ENCODE data around the gene PARM1. TPM values are rescaled to one million over a fixed set of nuclear protein-coding genes. Genes with fewer than 3 reads are reported as not detected.

The PARM1 gene
- total and polyA plus RNA-seq, 8 donors: 29.4 to 140 (median 54.4) TPM

DNA sequence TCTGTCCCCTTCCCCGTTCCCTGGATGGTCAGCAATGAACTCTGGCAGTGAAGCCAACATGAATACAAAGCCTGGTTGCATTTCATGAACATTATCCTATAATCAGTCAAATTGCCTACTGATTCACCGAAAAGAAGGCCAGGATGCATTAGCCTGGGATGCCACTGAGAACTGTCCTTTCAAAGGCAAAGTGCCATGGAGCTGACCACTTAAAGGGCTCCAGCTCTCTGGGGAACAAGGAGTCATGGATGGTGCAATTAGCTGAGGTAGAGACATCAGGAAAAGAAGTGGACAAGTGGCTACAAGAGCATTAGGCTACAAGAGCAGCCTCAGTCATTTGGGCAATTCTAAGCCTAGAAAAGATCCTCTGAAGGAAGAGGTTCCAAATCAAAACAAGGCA, 69.0 kb downstream of the PARM1 start:
- H3K4me1 ChIP-seq: no peaks in the 10 kb centered on the region
- H3K9me3 ChIP-seq: no peaks in the 10 kb centered on the region
- no peak for ATAC-seq
- no peaks in the 10 kb centered on the region for H3K36me3 ChIP-seq
- TF ChIP-seq CTCF (IDR thresholded peaks at IDR 0.05): no peak
- DNase-seq: no peak
- H3K27ac ChIP-seq: no peak overlapping the region
- intact Hi-C loops (cut with DNase I): no loop called here
- H3K4me3 ChIP-seq: no peak overlapping the region
- H3K27me3 ChIP-seq: no peaks in the 10 kb centered on the region

DNA sequence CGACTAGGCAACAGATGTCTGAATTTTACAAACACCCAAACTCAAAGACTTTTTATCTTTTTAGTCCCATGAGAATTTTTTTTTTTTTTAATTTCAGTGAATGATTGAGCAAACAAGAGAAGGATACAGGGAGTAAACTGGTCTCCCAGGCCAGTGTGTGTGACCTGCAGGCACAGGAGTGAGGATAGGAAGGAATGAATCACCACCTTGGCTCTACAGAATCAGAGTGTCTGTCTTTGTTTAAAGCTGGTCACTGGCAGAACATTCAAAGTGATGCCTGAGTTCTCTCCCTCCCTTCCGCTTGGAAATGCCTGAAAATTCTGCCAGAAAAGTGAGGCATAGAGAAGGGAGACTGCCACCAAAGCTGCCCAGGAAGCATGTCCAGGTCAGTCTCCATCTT, 69.5 kb downstream of the PARM1 start:
- H3K4me1 ChIP-seq: no peaks in the 10 kb centered on the region
- peaks cover 0 to 2% of the 10 kb centered on the region in 2 donors for H3K9me3 ChIP-seq
- DNase-seq (no peak), ATAC-seq (peak; percentile 16)
- no peak overlapping the region for H3K27ac ChIP-seq
- no peak for TF ChIP-seq CTCF (IDR thresholded peaks at IDR 0.05)
- no peak overlapping the region for H3K4me3 ChIP-seq
- intact Hi-C loops (cut with DNase I): no loop called here
- H3K36me3 ChIP-seq: no peaks in the 10 kb centered on the region
- H3K27me3 ChIP-seq: no peaks in the 10 kb centered on the region

DNA sequence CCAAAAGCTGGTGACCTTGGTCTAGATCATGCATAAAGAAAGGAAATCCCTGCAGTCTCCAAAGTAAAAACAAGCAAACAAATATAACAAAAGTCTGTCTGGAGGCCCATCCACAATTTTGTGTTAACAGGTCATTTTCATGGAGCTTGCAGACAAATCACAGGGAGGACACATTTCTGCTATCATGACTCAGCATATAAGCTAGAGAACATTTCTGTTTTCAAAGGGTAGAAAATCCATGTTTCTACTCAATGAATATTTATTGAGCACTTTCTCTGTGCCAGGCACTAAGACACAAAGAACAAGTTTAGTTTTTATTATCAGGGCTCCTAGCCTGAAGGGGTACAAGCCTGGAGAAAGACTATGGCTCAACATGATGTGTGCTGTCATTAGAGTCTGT, 71.1 kb downstream of the PARM1 start:
- Histone ChIP-seq H3K4me3 (no peak overlapping the region), H3K4me1 (no peaks in the 10 kb centered on the region), H3K36me3 (no peaks in the 10 kb centered on the region), H3K9me3 (peaks cover 0 to 13% of the 10 kb centered on the region in 2 donors), H3K27ac (no peak overlapping the region), H3K27me3 (no peaks in the 10 kb centered on the region)
- intact Hi-C loops (cut with DNase I): no loop called here
- no peak for TF ChIP-seq CTCF (IDR thresholded peaks at IDR 0.05)
- DNase-seq (no peak), ATAC-seq (no peak)

DNA sequence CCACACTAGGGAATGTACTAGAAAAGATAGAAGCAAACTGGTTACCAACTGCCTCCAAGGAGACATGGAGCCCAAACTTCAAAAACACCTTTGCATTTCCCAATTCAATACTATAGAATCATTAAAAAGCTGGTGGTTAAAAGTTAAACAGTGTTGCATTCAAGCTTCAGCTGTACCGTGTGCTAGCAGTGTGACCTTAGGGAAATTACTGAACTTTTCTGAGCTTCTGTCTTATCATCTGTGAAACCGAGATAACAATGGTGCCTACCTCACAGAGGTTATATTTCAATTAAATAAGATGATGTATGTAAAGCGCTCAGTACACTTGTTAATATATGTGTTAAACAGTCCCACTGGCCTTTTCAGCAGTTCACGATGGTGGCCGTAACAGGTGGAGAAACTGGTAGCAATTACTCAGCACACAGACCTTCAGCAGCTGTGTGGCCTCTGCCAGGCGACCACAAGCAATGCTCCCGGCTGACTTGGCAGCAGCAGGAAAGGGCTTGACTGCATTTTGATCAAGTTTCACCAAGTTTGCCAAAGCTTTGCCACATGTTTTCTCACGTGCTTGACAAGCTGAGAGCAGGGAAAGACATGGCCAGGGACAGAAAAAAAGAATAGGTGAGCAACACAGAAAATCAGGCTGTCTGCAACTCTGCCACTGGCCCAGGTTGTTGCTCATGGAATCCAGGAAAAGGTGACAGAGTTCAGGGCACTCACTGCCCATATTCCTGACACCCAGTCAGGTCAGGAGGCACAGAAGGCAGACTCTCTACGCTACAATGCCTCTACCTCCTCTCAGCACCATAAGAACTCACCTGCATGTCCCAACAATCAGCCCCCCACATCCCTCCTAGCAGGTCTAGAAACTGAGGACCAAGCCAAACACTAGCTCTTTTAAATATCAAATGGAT, 72.1 kb downstream of the PARM1 start:
- intact Hi-C loops (cut with DNase I): no loop called here
- TF ChIP-seq CTCF (IDR thresholded peaks at IDR 0.05): no peak
- Histone ChIP-seq H3K9me3 (peaks cover 0 to 13% of the 10 kb centered on the region in 2 donors), H3K36me3 (no peaks in the 10 kb centered on the region), H3K4me1 (no peaks in the 10 kb centered on the region), H3K4me3 (no peak overlapping the region), H3K27me3 (no peaks in the 10 kb centered on the region), H3K27ac (no peak overlapping the region)
- DNase-seq (peak in 1 of 4 donors; percentile 55), ATAC-seq (peak; percentile 72)

GRCh38 chr4:75005727-75006126, 72.8 kb downstream of the PARM1 start:
- Histone ChIP-seq H3K36me3 (no peaks in the 10 kb centered on the region), H3K27ac (no peak overlapping the region), H3K27me3 (no peaks in the 10 kb centered on the region), H3K4me1 (no peaks in the 10 kb centered on the region), H3K9me3 (peaks cover 0 to 13% of the 10 kb centered on the region in 2 donors), H3K4me3 (no peak overlapping the region)
- ATAC-seq (no peak), DNase-seq (no peak)
- no peak for TF ChIP-seq CTCF (IDR thresholded peaks at IDR 0.05)
- intact Hi-C loops (cut with DNase I): no loop called here
